Heart right ventricle (tissue), 16 donors: Measurements from ENCODE around the gene PSMC1. TPM values are rescaled to one million over a fixed set of nuclear protein-coding genes. Genes with fewer than 3 reads are reported as not detected.

ENCODE experiments used
- ATAC-seq, 8 donors: fragments of 200-7000 bp; cut with Tn5 transposase; one replicate each; pipeline ENCODE4 v1.9.1; 2020; ENCODE audit warnings: mild to moderate bottlenecking in 8 of 8, moderate library complexity in 8 of 8, moderate number of reproducible peaks in 1 of 8
- DNase-seq, 2 donors: peaks; one replicate each; pipeline ENCODE4 v3.0.0-alpha.2; 2020
- H3K27ac ChIP-seq, 10 donors: fragments of 200-600 bp; sonication (generic) in 2 of 10; one replicate each; pipeline versions ENCODE4 v1.5.0 to v1.8.0; 2020 to 2022; ENCODE audit warnings: mild to moderate bottlenecking in 3 of 10
- H3K27me3 ChIP-seq, 7 donors: fragments of 200-600 bp; one replicate each; pipeline ENCODE4 v1.8.0; 2021 to 2022; ENCODE audit warnings: mild to moderate bottlenecking in 2 of 7
- H3K36me3 ChIP-seq, 9 donors: fragments of 200-600 bp; sonication (generic) in 1 of 9; one replicate each; pipeline versions ENCODE4 v1.5.0 to v1.8.0; 2020 to 2022; ENCODE audit warnings: mild to moderate bottlenecking in 2 of 9
- H3K4me1 ChIP-seq, 9 donors: fragments of 200-600 bp; sonication (generic) in 1 of 9; one replicate each; pipeline versions ENCODE4 v1.5.0 to v1.8.0; 2020 to 2022; ENCODE audit warnings: mild to moderate bottlenecking in 4 of 9
- H3K4me3 ChIP-seq, 10 donors: fragments of 200-600 bp; sonication (generic) in 2 of 10; one replicate each; pipeline versions ENCODE4 v1.5.0 to v1.8.0; 2020 to 2022; ENCODE audit warnings: mild to moderate bottlenecking in 7 of 10, moderate library complexity in 2 of 10
- H3K9me3 ChIP-seq, 11 donors: fragments of 200-600 bp in 10 of 11; sonication (generic) in 2 of 11; one replicate each; pipeline versions ENCODE4 v1.5.0 to v1.8.0; 2013 to 2022; ENCODE audit warnings: mild to moderate bottlenecking in 2 of 11, control low read depth in 1 of 11, moderate library complexity in 1 of 11
- CTCF ChIP-seq, 9 donors: fragments of 200-600 bp; sonication (generic) in 2 of 9; IDR thresholded peaks; one replicate each; pipeline versions ENCODE4 v1.5.0 to v1.8.0; 2021 to 2022; ENCODE audit warnings: antibody characterized with exemption in 9 of 9, mild to moderate bottlenecking in 5 of 9, moderate library complexity in 1 of 9
- WGBS, 2 donors: extraction: QIAGEN DNeasy Blood & Tissue Kit; methylation state at CpG; one replicate each; pipeline ENCODE4 v1.1.7; 2013; ENCODE audit warnings: inconsistent platforms in 1 of 2; 5-methylcytosine and 5-hydroxymethylcytosine counted together
- intact Hi-C, 10 donors: fragments of 100-400 bp; cut with DNase I; formaldehyde crosslinking; loops; one replicate each; pipeline versions ENCODE4 v1.11.1 to v1.14.2; 2022
- polyA plus RNA-seq, 2 donors: library from polyadenylated mRNA; stranded (reverse); fragments of 200-250 nt; gene quantifications; one replicate each; pipeline ENCODE4 v1.2.3, GENCODE V29; 2013
- total RNA-seq, 10 donors: library from RNA; stranded (reverse); fragmentation: NEBNext Ultra II Directional in 3 of 10; extraction: Animal tissue kit (Norgen Biotek cat#: 25700) in 3 of 10; gene quantifications; one replicate each; pipeline versions ENCODE4 v1.2.1 to v1.2.4, GENCODE V29; 2021 to 2023
- donor health status: Arrhythmogenic right ventricular cardiomyopathy.
- donor health status: ischemic (EF 13 %, LVEDD 7.1; RV severe dilation, severe dysfunction).
- donor health status: healthy with polysubstance abuse.
- donor health status: DM: no; HTN: yes; CAD: no.
- donor health status: DM: no; HTN: no; CAD: no.
- donor health status: ischemic (EF 25% LVEDD 6.9; RV normal size, moderate dysfunction).
- donor health status: ischemic (EF 25% LVEDD 5.7; RV mildly dilated, moderate dysfunction).
- donor health status: healthy.
- donor health status: DM: yes; HTN: yes; CAD: no.
- donor health status: Ischemic cardiomyopathy.
- donor health status: ischemic (EF 35%, LVEDD 5.7; RV mildly dilated, moderate dysfunction).
- donor health status: nonischemic (EF 11% LVEDD 7.7; RV severe dilation, severe dysfunction).
- donor health status: DM: yes; HTN: yes; CAD: no.
- donor health status: PGD.
- donor health status: ischemic (EF 29% LVEDD 5.4; RV normal size, mild dysfunction).
- donor health status: nonischemic (EF 23%, LVEDD 6.1; RV moderate dilation, normal function).

PSMC1 gene
- total and polyA plus RNA-seq, 12 donors: 107 to 226 (median 128) TPM

GRCh38 chr14:90295870-90296516 lies 39.6 kb downstream of the PSMC1 start:
- Histone ChIP-seq H3K27me3 (no peaks in the 10 kb centered on the region), H3K4me3 (no peak overlapping the region), H3K9me3 (no peaks in the 10 kb centered on the region), H3K27ac (peak overlapping the region in 1 of 10 donors; percentile 85), H3K36me3 (peaks cover 0 to 89% (median 26%) of the 10 kb centered on the region in 9 donors), H3K4me1 (peaks cover 0 to 56% (median 4%) of the 10 kb centered on the region in 9 donors)
- DNase-seq: no peak
- no peak for TF ChIP-seq CTCF (IDR thresholded peaks at IDR 0.05)
- WGBS, 2 donors: 86 to 87% methylated on average over 5 of the region's 5 CpGs
- intact Hi-C loops: loop anchor here in 1 of 10 donors (10.0 kb wide), 1 partner anchor 529 kb away; no protein-coding TSS in a partner anchor
- ATAC-seq: peak in 1 of 8 donors; percentile 57

GRCh38 chr14:90296641-90297040 lies 40.3 kb downstream of the PSMC1 start:
- DNase-seq (no peak), ATAC-seq (no peak)
- 94 to 96% methylated on average over 7 of the region's 7 CpGs for WGBS, 2 donors
- intact Hi-C loops: loop anchor here in 1 of 10 donors (10.0 kb wide), 1 partner anchor 528 kb away; no protein-coding TSS in a partner anchor
- H3K4me1 ChIP-seq: peaks cover 0 to 62% (median 8%) of the 10 kb centered on the region in 9 donors
- no peaks in the 10 kb centered on the region for H3K9me3 ChIP-seq
- no peaks in the 10 kb centered on the region for H3K27me3 ChIP-seq
- peaks cover 0 to 83% (median 20%) of the 10 kb centered on the region in 9 donors for H3K36me3 ChIP-seq
- H3K4me3 ChIP-seq: no peak overlapping the region
- TF ChIP-seq CTCF (IDR thresholded peaks at IDR 0.05): no peak
- H3K27ac ChIP-seq: peak overlapping the region in 1 of 10 donors; percentile 85

GRCh38 chr14:90297876-90298629 lies 41.7 kb downstream of the PSMC1 start:
- H3K27ac ChIP-seq: peak overlapping the region in 1 of 10 donors; percentile 41
- peaks cover 5 to 66% (median 22%) of the 10 kb centered on the region in 9 donors for H3K4me1 ChIP-seq
- no peak for ATAC-seq
- TF ChIP-seq CTCF (IDR thresholded peaks at IDR 0.05): no peak
- no peaks in the 10 kb centered on the region for H3K27me3 ChIP-seq
- intact Hi-C loops: loop anchor here in 1 of 10 donors (10.0 kb wide), 1 partner anchor 527 kb away; no protein-coding TSS in a partner anchor
- DNase-seq: no peak
- 93 to 97% methylated on average over 11 of the region's 11 CpGs for WGBS, 2 donors
- H3K4me3 ChIP-seq: no peak overlapping the region
- H3K36me3 ChIP-seq: peaks cover 0 to 82% (median 14%) of the 10 kb centered on the region in 9 donors
- no peaks in the 10 kb centered on the region for H3K9me3 ChIP-seq

GRCh38 chr14:90299408-90299807 lies 43.1 kb downstream of the PSMC1 start:
- no peaks in the 10 kb centered on the region for H3K9me3 ChIP-seq
- TF ChIP-seq CTCF (IDR thresholded peaks at IDR 0.05): no peak
- DNase-seq: peak; percentile 53 to 56
- no peaks in the 10 kb centered on the region for H3K27me3 ChIP-seq
- ATAC-seq: peak; percentile 59 to 93 (median 84)
- H3K27ac ChIP-seq: peak overlapping the region in 8 of 10 donors; percentile 5 to 80 (median 42)
- peaks cover 5 to 66% (median 22%) of the 10 kb centered on the region in 9 donors for H3K4me1 ChIP-seq
- intact Hi-C loops: loop anchor here in 1 of 10 donors (10.0 kb wide), 1 partner anchor 525 kb away; no protein-coding TSS in a partner anchor
- H3K36me3 ChIP-seq: peaks cover 0 to 82% (median 12%) of the 10 kb centered on the region in 9 donors
- 44 to 57% methylated on average over 7 of the region's 7 CpGs for WGBS, 2 donors
- no peak overlapping the region for H3K4me3 ChIP-seq
